Measurements from ENCODE around the gene KRT86.
"Not testable (repeated sequence)": the region's sequence is repeated elsewhere in the genome, so short reads cannot be mapped to it uniquely, and the experiment has no call there.

The KRT86 gene

GRCh38 chr12:52304941-52305411 is 30.5 kb downstream of the KRT86 start:
- in situ Hi-C loops (cut with HindIII; ENCODE audit: low pct_ligation_motif_present, low pct_unique_long_range_greater_than_20kb, low sequenced_read_pairs); DNase-seq: not testable (repeated sequence)

- in situ Hi-C loops (cut with HindIII; ENCODE audit: low pct_ligation_motif_present, low pct_unique_long_range_greater_than_20kb, low sequenced_read_pairs): no loop called here
- no peak for DNase-seq
Observed at GRCh38 chr12:52305921-52306705, 31.7 kb downstream of the KRT86 start.

- DNase-seq: no peak
Observed at GRCh38 chr12:52306731-52307130, 32.3 kb downstream of the KRT86 start.

GRCh38 chr12:52307836-52308805 is 33.7 kb downstream of the KRT86 start:
- peak; percentile 63 for DNase-seq
- in situ Hi-C loops (cut with HindIII; ENCODE audit: low pct_ligation_motif_present, low pct_unique_long_range_greater_than_20kb, low sequenced_read_pairs): no loop called here

More at GRCh38 chr12:52306731-52307130, 32.3 kb downstream of the KRT86 start:
- in situ Hi-C loops (cut with HindIII; ENCODE audit: low pct_ligation_motif_present, low pct_unique_long_range_greater_than_20kb, low sequenced_read_pairs): no loop called here

- in situ Hi-C loops (cut with HindIII; ENCODE audit: low pct_ligation_motif_present, low pct_unique_long_range_greater_than_20kb, low sequenced_read_pairs): no loop called here
Observed at GRCh38 chr12:52308806-52309425, 34.5 kb downstream of the KRT86 start.

GRCh38 chr12:52310622-52311284 is 36.3 kb downstream of the KRT86 start:
- DNase-seq: no peak
- in situ Hi-C loops (cut with HindIII; ENCODE audit: low pct_ligation_motif_present, low pct_unique_long_range_greater_than_20kb, low sequenced_read_pairs): no loop called here

More at GRCh38 chr12:52308806-52309425, 34.5 kb downstream of the KRT86 start:
- DNase-seq: no peak

GRCh38 chr12:52311285-52311648 is 36.8 kb downstream of the KRT86 start:
- in situ Hi-C loops (cut with HindIII; ENCODE audit: low pct_ligation_motif_present, low pct_unique_long_range_greater_than_20kb, low sequenced_read_pairs): no loop called here
- DNase-seq: no peak

GRCh38 chr12:52312086-52312485 is 37.6 kb downstream of the KRT86 start:
- in situ Hi-C loops (cut with HindIII; ENCODE audit: low pct_ligation_motif_present, low pct_unique_long_range_greater_than_20kb, low sequenced_read_pairs): no loop called here
- DNase-seq: no peak

GRCh38 chr12:52313461-52313860 is 39.0 kb downstream of the KRT86 start:
- in situ Hi-C loops (cut with HindIII; ENCODE audit: low pct_ligation_motif_present, low pct_unique_long_range_greater_than_20kb, low sequenced_read_pairs): no loop called here
- DNase-seq: no peak

- in situ Hi-C loops (cut with HindIII; ENCODE audit: low pct_ligation_motif_present, low pct_unique_long_range_greater_than_20kb, low sequenced_read_pairs): no loop called here
- no peak for DNase-seq
Observed at GRCh38 chr12:52313926-52314325, 39.5 kb downstream of the KRT86 start.

GRCh38 chr12:52314511-52314910 is 40.1 kb downstream of the KRT86 start:
- in situ Hi-C loops (cut with HindIII; ENCODE audit: low pct_ligation_motif_present, low pct_unique_long_range_greater_than_20kb, low sequenced_read_pairs): no loop called here
- DNase-seq: no peak

GRCh38 chr12:52315721-52316120 is 41.3 kb downstream of the KRT86 start:
- peak; percentile 48 for DNase-seq
- in situ Hi-C loops (cut with HindIII; ENCODE audit: low pct_ligation_motif_present, low pct_unique_long_range_greater_than_20kb, low sequenced_read_pairs): not testable (repeated sequence)

- no peak for DNase-seq
- in situ Hi-C loops (cut with HindIII; ENCODE audit: low pct_ligation_motif_present, low pct_unique_long_range_greater_than_20kb, low sequenced_read_pairs): no loop called here
Observed at GRCh38 chr12:52316290-52316689, 41.8 kb downstream of the KRT86 start.

- DNase-seq: no peak
- in situ Hi-C loops (cut with HindIII; ENCODE audit: low pct_ligation_motif_present, low pct_unique_long_range_greater_than_20kb, low sequenced_read_pairs): no loop called here
Observed at GRCh38 chr12:52316701-52317100, 42.3 kb downstream of the KRT86 start.

GRCh38 chr12:52317468-52318052 is 43.1 kb downstream of the KRT86 start:
- no peak for DNase-seq
- in situ Hi-C loops (cut with HindIII; ENCODE audit: low pct_ligation_motif_present, low pct_unique_long_range_greater_than_20kb, low sequenced_read_pairs): no loop called here

- no peak for DNase-seq
- in situ Hi-C loops (cut with HindIII; ENCODE audit: low pct_ligation_motif_present, low pct_unique_long_range_greater_than_20kb, low sequenced_read_pairs): no loop called here
Observed at GRCh38 chr12:52318241-52318990, 44.0 kb downstream of the KRT86 start.

- peak; percentile 45 for DNase-seq
- in situ Hi-C loops (cut with HindIII; ENCODE audit: low pct_ligation_motif_present, low pct_unique_long_range_greater_than_20kb, low sequenced_read_pairs): no loop called here
Observed at GRCh38 chr12:52319097-52319496, 44.7 kb downstream of the KRT86 start.
